Muscle layer of duodenum (tissue), 2 donors: Measurements from ENCODE around the gene STK4.

ENCODE experiments used
- H3K27ac ChIP-seq: one replicate; pipeline ENCODE4 v1.7.0; 2013; ENCODE audit warnings: mild to moderate bottlenecking, low read length
- H3K27me3 ChIP-seq: one replicate; pipeline ENCODE4 v1.7.0; 2013; ENCODE audit warnings: low read depth, mild to moderate bottlenecking, control low read depth, low read length
- H3K36me3 ChIP-seq, 2 donors: one replicate each; pipeline ENCODE4 v1.7.0; 2013; ENCODE audit warnings: low read length in 2 of 2, control low read depth in 1 of 2, mild to moderate bottlenecking in 1 of 2; ENCODE audit not compliant: insufficient read depth in 2 of 2, control insufficient read depth in 1 of 2
- H3K4me1 ChIP-seq, 2 donors: one replicate each; pipeline ENCODE4 v1.7.0; 2013; ENCODE audit warnings: low read length in 2 of 2, mild to moderate bottlenecking in 2 of 2, control low read depth in 1 of 2, moderate library complexity in 1 of 2; ENCODE audit not compliant: insufficient read depth in 2 of 2, control insufficient read depth in 1 of 2
- H3K4me3 ChIP-seq, 2 donors: one replicate each; pipeline ENCODE4 v1.7.0; 2013; ENCODE audit warnings: low read length in 2 of 2, low read depth in 1 of 2, mild to moderate bottlenecking in 1 of 2
- H3K9me3 ChIP-seq, 2 donors: one replicate each; pipeline ENCODE4 v1.7.0; 2013; ENCODE audit warnings: low read length in 2 of 2, control low read depth in 1 of 2, mild to moderate bottlenecking in 1 of 2; ENCODE audit not compliant: control insufficient read depth in 1 of 2
- donor health status: healthy.

Gene STK4

GRCh38 chr20:44966030-44966961 is at the start of gene STK4:
Gene STK4, plus strand, starts transcription at chr20:44966512. Its CDS starts 57 bp downstream, at chr20:44966569.
- Histone ChIP-seq H3K4me3 (peak within 1 kb of the TSS; percentile 83 to 94), H3K9me3 (no peaks in the 10 kb centered on the region), H3K4me1 (peaks cover 0 to 13% of the 10 kb centered on the region in 2 donors), H3K27me3 (no peaks in the 10 kb centered on the region), H3K27ac (peak within 1 kb of the TSS; percentile 90), H3K36me3 (no peaks in the 10 kb centered on the region)

GRCh38 chr20:44916586-44916985 is 49.7 kb upstream of the STK4 start:
- Histone ChIP-seq H3K27me3 (no peaks in the 10 kb centered on the region), H3K36me3 (peaks cover 0 to 8% of the 10 kb centered on the region in 2 donors), H3K9me3 (no peaks in the 10 kb centered on the region), H3K4me1 (no peaks in the 10 kb centered on the region), H3K27ac (no peak overlapping the region), H3K4me3 (no peak overlapping the region)

- H3K27me3 ChIP-seq = no peaks in the 10 kb centered on the region
- H3K4me3 ChIP-seq = no peak overlapping the region
- H3K4me1 ChIP-seq = no peaks in the 10 kb centered on the region
- H3K36me3 ChIP-seq = peaks cover 0 to 11% of the 10 kb centered on the region in 2 donors
- H3K27ac ChIP-seq = no peak overlapping the region
- H3K9me3 ChIP-seq = no peaks in the 10 kb centered on the region
These were observed 48.9 kb upstream of the STK4 start for GRCh38 chr20:44917399-44917798.

GRCh38 chr20:44918342-44918741 is 48.0 kb upstream of the STK4 start:
- H3K9me3 ChIP-seq = no peaks in the 10 kb centered on the region
- H3K4me3 ChIP-seq = no peak overlapping the region
- no peaks in the 10 kb centered on the region for H3K27me3 ChIP-seq
- H3K27ac ChIP-seq = no peak overlapping the region
- H3K4me1 ChIP-seq = no peaks in the 10 kb centered on the region
- peaks cover 0 to 14% of the 10 kb centered on the region in 2 donors for H3K36me3 ChIP-seq

GRCh38 chr20:44918761-44919160 is 47.6 kb upstream of the STK4 start:
- no peaks in the 10 kb centered on the region for H3K9me3 ChIP-seq
- no peak overlapping the region for H3K27ac ChIP-seq
- no peaks in the 10 kb centered on the region for H3K27me3 ChIP-seq
- H3K4me1 ChIP-seq = no peaks in the 10 kb centered on the region
- peaks cover 0 to 14% of the 10 kb centered on the region in 2 donors for H3K36me3 ChIP-seq
- H3K4me3 ChIP-seq = no peak overlapping the region

- Histone ChIP-seq H3K4me1 (no peaks in the 10 kb centered on the region), H3K27ac (no peak overlapping the region), H3K36me3 (peaks cover 0 to 14% of the 10 kb centered on the region in 2 donors), H3K27me3 (no peaks in the 10 kb centered on the region), H3K9me3 (no peaks in the 10 kb centered on the region), H3K4me3 (no peak overlapping the region)
These were observed 44.9 kb upstream of the STK4 start for GRCh38 chr20:44921447-44921846.

- Histone ChIP-seq H3K4me1 (no peaks in the 10 kb centered on the region), H3K36me3 (peaks cover 0 to 7% of the 10 kb centered on the region in 2 donors), H3K9me3 (no peaks in the 10 kb centered on the region), H3K27me3 (no peaks in the 10 kb centered on the region), H3K27ac (no peak overlapping the region), H3K4me3 (no peak overlapping the region)
These were observed 41.8 kb upstream of the STK4 start for GRCh38 chr20:44924541-44924940.

- Histone ChIP-seq H3K9me3 (no peaks in the 10 kb centered on the region), H3K4me3 (no peak overlapping the region), H3K27ac (no peak overlapping the region), H3K36me3 (peaks cover 0 to 9% of the 10 kb centered on the region in 2 donors), H3K27me3 (no peaks in the 10 kb centered on the region), H3K4me1 (no peaks in the 10 kb centered on the region)
These were observed 37.7 kb upstream of the STK4 start for GRCh38 chr20:44928595-44928994.

GRCh38 chr20:44930517-44931168 is 35.7 kb upstream of the STK4 start:
- H3K4me3 ChIP-seq = no peak overlapping the region
- no peaks in the 10 kb centered on the region for H3K27me3 ChIP-seq
- no peak overlapping the region for H3K27ac ChIP-seq
- no peaks in the 10 kb centered on the region for H3K9me3 ChIP-seq
- peaks cover 0 to 9% of the 10 kb centered on the region in 2 donors for H3K36me3 ChIP-seq
- no peaks in the 10 kb centered on the region for H3K4me1 ChIP-seq

- Histone ChIP-seq H3K4me1 (no peaks in the 10 kb centered on the region), H3K4me3 (no peak overlapping the region), H3K9me3 (no peaks in the 10 kb centered on the region), H3K27me3 (no peaks in the 10 kb centered on the region), H3K36me3 (peaks cover 0 to 16% of the 10 kb centered on the region in 2 donors), H3K27ac (no peak overlapping the region)
These were observed 34.4 kb upstream of the STK4 start for GRCh38 chr20:44931911-44932310.

- Histone ChIP-seq H3K4me1 (no peaks in the 10 kb centered on the region), H3K27me3 (no peaks in the 10 kb centered on the region), H3K4me3 (no peak overlapping the region), H3K36me3 (peaks cover 0 to 24% of the 10 kb centered on the region in 2 donors), H3K27ac (no peak overlapping the region), H3K9me3 (no peaks in the 10 kb centered on the region)
These were observed 33.4 kb upstream of the STK4 start for GRCh38 chr20:44932916-44933315.
